PC-9 (cell line): ENCODE results near the gene BMPR1B.

Experiments used
- CTCF ChIP-seq: fragments of 200-600 bp; sonication (generic); conservative IDR thresholded peaks from 2 replicates; pipeline ENCODE4 v1.6.1; 2017; ENCODE audit warnings: mixed run types, antibody characterized with exemption, mild to moderate bottlenecking, moderate library complexity
- EZH2 ChIP-seq: fragments of 200-600 bp; sonication (generic); IDR thresholded peaks from 2 replicates; pipeline ENCODE4 v1.8.0; 2017; ENCODE audit warnings: antibody characterized with exemption, low read depth

GRCh38 chr4:95151255-95151654, 393.5 kb downstream of the BMPR1B start:
- no peak for TF ChIP-seq CTCF
- no peak for TF ChIP-seq EZH2
